SH-SY5Y (cell line): ENCODE data around the gene CELF5.

Experiments used
- GATA2 ChIP-seq: IDR thresholded peaks from 2 replicates; pipeline ENCODE4 v1.6.1; 2011; ENCODE audit warnings: mild to moderate bottlenecking, low read depth, low read length
- GATA3 ChIP-seq: IDR thresholded peaks from 2 replicates; pipeline ENCODE4 v1.6.1; 2011; ENCODE audit warnings: low read depth, mild to moderate bottlenecking, low read length, moderate library complexity

Gene CELF5

GRCh38 chr19:3236272-3236671 is 11.8 kb downstream of the CELF5 start:
- TF ChIP-seq GATA3, result no peak
- no peak; the same call in 1 of the 2 replicates for TF ChIP-seq GATA2

DNA sequence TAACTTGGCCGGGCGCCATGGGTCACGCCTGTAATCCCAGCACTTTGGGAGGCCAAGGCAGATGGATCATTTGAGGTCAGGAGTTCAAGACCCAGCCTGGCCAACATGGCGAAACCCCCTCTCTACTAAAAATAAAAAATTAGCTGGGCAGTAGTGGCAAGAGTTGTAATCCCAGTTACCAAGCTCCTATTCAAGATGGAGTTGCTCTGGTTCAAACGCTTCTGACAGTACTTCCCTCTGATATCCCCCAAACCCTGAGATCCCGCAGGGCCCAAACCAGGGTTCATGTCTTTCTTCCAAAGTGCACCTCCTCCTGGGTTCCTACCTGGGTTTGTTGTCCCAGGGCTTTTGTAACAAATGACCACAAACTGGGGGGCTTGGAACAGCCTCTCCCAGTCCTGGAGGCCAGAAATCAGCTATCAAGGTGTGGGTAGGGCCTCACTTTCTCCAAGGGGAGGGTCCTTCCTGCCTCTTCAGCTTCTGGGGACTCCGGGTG is 13.7 kb downstream of the CELF5 start:
- no peak for TF ChIP-seq GATA3
- no peak for TF ChIP-seq GATA2

DNA sequence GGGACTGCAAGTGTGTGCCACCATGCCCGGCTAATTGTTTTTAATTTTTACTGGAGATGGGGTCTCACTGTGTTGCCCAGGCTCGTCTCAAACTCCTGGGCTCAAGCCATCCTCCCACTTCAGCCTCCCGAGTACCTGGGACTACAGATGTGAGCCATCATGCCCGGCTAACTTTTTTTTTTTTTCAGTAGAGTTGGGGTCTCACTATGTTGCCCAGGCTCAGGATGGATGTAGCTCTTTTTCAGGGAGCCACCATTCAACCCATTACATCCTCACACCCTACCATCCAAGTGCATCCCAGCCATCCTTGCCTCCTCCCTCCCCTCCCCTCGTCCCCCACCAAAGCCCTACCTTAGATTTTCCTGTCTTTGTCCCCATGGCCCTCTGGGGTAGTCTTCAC is 14.9 kb downstream of the CELF5 start:
- TF ChIP-seq GATA2, result no peak
- TF ChIP-seq GATA3, result no peak

DNA sequence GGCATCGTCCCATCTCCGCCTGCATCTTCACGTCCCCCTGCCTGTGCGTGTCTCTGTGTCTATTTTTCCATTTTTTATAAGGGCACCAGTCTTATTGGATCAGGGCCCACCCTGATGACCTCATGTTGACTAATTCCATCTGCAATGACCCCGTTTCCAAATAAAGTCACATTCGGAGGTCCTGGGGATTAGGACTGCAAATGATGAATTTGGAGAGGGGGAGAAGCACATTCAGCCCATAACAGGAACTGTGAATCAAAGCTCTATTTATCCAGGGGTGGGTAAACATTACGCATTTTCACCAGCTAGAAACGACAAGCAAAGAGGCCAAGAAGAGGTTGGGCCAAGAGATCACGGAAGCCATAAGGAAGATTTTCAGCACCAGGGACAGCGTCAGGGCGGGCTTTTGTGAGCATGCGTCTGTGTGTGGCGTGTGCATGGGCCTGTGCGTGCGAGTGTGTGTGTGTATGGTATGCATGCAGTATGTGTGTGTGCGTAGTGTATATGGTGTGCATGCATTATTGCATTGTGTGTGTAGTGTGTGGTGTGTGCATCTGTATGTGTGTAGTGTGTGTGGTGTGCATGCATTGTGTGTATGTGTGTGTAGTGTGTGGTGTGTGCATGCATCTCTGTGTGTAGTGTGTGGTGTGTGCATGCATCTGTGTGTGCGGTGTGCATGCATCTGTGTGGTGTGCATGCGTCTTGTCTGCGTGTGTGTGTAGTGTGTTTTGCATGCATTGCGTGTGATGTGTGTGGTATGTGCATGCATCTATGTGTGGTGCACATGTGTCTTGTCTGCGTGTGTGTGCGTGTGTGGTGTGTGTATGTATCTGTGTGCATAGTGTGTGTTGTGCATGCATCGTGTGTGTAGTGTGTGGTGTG is 19.6 kb downstream of the CELF5 start:
- no peak for TF ChIP-seq GATA2
- no peak for TF ChIP-seq GATA3

DNA sequence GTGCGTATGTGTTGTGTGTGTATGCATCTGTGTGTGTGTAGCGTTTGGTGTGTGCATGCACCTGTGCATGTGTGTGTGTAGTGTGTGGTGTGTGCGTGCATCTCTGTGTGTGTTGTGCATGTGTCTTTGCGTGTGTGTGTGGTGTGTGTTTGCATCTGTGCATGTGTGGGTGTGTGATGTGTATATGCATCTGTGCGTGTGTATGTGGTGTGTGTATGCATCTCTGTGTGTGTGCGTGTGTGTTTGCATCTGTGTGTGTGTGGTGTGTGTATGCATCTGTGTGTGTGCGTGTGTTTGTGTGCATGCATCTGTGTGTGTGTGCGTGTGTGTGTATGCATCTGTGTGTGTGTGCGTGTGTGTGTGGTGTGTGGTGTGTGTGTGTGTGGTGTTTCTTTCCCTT is 20.6 kb downstream of the CELF5 start:
- no peak for TF ChIP-seq GATA2
- no peak for TF ChIP-seq GATA3

GRCh38 chr19:3248728-3249326 is 24.4 kb downstream of the CELF5 start:
- TF ChIP-seq GATA2, result no peak
- no peak for TF ChIP-seq GATA3

GRCh38 chr19:3249408-3249807 is 24.9 kb downstream of the CELF5 start:
- no peak for TF ChIP-seq GATA2
- TF ChIP-seq GATA3, result no peak

DNA sequence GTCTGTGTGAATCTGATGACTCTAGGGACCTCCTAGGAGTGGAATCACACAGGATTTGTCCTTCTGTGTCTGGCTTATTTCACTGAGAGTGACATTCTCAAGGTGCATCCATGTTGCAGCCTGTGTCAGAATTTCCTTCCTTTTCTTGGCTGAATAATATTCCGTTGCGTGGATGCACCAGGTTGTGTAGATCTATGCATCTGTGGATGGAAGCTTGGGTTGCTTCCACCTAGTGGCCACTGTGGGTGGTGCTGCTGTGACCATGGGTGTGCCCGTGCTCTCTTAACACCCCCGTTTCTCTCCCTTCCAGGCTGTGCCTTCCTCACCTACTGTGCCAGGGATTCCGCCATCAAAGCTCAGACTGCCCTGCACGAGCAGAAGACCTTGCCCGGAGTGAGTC is 26.2 kb downstream of the CELF5 start:
- TF ChIP-seq GATA3 (no peak), GATA2 (no peak)

GRCh38 chr19:3251229-3251628 is 26.8 kb downstream of the CELF5 start:
- no peak for TF ChIP-seq GATA2
- TF ChIP-seq GATA3, result no peak

- TF ChIP-seq GATA3, result no peak
- TF ChIP-seq GATA2, result no peak
Measured at GRCh38 chr19:3252650-3253049, 28.2 kb downstream of the CELF5 start.

GRCh38 chr19:3253270-3253669 is 28.8 kb downstream of the CELF5 start:
- TF ChIP-seq GATA3 (no peak), GATA2 (no peak)

DNA sequence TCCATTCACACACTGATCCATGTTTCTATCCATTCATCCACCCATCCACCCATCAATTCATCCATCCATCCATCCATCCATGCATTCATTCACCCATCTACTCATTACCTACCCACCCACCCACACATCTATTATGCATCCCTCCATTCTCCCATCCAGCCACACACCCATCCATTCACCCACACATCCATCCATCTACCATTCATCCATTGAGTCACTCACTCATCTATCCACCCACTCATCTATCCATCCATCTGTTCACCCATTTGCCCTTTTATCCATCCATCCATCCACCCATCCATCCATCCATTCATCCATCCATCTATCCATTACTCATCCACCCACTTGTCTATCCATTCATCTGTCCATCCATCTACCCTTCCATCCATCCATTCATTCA is 30.1 kb downstream of the CELF5 start:
- TF ChIP-seq GATA2 (no peak), GATA3 (no peak)

DNA sequence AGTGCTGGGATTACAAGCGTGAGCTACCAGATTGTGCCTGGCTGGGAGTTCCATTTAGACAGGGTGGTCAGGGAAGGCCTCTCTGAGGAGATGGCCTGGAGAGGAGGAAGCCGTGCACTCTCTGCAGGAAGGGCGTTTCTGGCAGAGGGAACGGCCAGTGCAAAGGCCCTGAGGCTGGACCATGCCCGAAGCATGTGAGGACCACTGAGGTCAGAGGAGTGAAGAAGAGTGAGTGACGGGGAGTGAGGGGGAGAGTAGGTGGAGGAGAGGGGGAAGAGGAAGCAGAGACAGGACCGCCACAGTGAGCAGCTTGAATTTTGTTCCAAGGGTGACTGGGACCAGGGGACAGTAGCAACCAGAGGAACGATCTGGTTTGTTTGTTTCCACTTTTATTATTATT is 32.6 kb downstream of the CELF5 start:
- TF ChIP-seq GATA3, result no peak
- TF ChIP-seq GATA2, result no peak

DNA sequence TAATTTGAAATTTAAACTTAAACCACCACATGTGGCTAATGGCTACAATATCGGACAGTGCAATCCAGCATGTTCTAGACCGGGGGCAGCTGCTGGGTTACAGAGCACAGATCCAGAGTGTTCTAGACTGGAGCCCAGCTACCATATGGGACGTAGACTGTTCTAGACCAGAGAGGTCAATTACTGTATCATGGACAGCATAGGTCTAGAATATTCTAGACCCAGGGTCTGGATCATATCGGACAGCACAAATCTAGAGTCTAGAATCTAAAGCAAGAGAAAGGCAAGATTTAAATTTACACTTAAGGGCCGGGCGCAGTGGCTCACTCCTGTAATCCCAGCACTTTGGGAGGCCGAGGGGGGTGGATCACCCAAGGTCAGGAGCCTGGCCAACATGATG is 37.9 kb downstream of the CELF5 start:
- TF ChIP-seq GATA3 (no peak), GATA2 (no peak)

DNA sequence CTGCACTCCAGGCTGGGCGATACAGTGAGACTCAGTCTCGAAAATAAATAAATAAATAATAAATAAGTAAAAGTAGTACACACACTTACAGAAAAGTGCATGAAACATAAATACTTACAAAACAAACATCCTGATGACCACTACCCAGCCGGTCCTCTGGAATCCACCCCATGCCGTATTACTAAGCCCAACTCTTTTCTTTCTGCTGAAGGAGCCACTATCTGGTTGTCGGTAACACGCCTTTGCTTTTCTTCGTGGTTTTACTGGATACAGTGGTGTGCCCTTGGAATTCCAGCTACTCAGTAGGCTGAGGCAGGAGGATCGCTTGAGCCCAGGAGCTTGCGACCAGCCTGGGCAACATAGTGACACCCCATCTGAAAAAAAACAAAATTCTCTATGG is 39.4 kb downstream of the CELF5 start:
- no peak for TF ChIP-seq GATA2
- no peak for TF ChIP-seq GATA3
